SW 1271 (cell line): ENCODE data around the gene THEM4.

Experiments
- DNase-seq, 2 experiments: peaks; one replicate each; lab custom pipeline; 2025; lab: John Stamatoyannopoulos, UW

The THEM4 gene

DNA sequence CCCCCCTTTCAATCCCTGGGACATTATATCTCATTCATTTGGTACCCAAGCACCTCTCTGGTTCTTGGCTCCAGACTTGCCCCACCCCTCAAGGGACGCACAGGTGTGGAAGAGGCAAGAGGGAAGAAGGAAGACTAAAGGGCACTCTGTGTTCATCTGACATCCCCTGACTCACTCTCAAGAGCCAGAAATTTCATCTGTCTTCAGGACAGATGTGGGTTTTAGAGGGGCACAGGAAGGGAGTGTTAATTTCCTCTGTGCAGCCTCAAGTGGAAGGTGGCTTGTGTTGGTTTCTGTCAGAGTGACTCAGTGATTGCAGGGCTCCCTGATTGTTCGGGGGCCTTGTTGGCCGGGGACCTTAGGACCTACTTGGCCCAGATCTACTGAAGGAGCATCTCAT lies 72.1 kb downstream of the THEM4 start:
- DNase-seq: no peak

GRCh38 chr1:151835596-151835995 lies 73.7 kb downstream of the THEM4 start:
- no peak for DNase-seq

GRCh38 chr1:151834239-151834638 lies 75.1 kb downstream of the THEM4 start:
- DNase-seq: no peak

DNA sequence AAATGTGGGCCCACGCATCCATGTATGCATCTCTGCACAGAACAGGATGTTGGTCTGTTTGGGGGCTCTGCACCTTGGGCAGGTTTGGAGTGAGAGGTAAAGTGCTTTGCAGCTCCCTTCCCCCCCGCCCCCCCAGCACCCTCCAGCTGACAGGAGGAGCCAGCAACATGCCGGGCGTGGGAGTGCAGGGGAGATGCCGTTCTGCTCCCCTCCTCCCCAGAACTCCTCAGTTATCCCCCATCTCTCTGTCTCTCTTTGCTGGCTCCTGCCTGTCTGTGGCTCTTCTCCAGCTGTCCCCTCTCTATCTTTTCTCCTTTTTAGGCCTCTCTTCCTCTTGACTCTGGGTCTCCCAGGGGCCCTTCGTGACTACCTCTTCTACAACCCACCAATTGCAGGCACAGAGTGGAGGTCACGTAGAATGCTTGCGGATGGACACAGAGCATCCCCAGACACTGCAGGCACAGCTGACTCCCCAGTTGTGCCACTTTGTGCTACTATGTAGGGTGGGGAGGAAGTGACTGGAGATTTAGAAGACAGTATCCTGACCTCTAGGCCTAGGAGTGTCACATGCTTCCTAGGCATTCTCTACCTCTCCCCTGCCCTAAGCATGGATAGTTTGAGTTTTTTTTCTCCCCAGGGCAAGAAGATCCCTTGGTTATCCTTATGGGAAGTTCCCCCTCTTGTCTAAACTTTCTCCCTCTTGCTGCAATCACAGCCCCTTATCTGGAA lies 76.0 kb downstream of the THEM4 start:
- no peak for DNase-seq

DNA sequence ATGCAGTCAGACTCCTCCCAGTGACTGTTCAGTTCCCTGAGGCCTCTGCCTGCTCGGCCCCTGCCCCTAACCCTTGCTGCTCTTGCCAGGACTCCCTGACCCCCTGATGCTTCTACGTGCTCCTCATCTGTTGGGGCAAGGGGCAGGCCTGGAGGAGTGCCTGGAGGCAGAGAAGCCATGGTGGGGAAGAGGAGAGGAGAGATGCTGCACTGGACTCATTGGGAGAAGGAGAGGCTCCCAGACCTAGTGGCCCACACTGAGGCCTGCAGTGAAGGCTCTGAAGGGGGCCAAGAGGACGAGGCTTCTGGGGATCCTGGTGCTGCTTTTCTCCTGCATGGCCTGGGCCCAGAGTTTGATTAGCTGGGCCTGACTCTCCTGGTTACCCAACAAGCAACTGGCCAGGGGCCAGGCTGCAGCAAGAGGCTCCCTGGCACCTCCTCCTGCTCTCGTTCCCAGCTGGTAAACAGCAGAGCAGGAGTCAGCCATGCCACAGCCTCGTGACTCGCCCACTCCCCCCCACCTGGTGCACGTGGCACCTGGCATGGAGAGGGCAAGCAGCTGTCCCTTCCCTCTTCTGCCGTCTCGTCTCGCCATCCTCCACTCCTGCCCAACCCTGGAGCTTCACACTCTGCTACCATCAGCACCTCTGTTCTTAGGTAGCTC lies 76.9 kb downstream of the THEM4 start:
- no peak for DNase-seq

GRCh38 chr1:151831605-151832004 lies 77.7 kb downstream of the THEM4 start, which contains the start of gene RORC:
Gene RORC (minus strand): TSS chr1:151831802. CDS start chr1:151831764, 38 bp downstream.
- no peak for DNase-seq

DNA sequence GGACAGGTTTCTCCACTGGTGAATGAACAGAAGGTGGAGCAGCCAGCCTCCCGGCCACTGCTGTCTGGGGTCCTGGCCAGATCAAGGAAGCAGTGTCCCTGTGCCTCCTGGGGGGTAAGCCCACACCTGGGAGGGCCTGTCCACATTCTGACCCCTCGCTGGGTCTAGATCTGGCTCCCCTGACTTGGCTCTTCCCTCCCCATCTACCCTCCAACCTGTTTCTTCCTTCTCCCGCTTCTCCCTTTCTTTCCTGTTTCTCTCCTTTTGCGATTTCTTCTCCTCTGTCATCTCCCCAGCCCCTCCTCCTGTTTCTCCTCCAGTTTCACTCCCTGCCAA lies 78.1 kb downstream of the THEM4 start:
- no peak for DNase-seq

DNA sequence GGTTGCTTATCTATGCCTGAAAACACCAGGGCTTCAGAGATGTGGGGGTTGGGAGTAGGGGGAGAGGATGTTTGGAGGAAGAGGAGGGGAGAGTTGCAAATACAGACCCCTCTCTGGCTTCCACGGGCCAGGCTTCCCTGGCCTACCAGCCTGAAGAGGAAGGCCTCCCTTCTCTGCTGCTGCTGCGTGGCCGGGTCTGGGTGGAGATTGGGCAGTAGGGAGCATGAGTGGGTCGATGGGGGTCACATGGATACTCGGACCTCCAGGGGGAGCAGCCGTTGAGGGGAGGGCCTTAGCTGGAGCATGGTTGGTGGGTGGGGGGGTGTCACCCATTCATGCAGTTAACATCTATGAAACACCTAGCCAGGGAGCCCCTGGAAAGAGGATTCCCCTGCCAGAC lies 79.3 kb downstream of the THEM4 start:
- no peak for DNase-seq

DNA sequence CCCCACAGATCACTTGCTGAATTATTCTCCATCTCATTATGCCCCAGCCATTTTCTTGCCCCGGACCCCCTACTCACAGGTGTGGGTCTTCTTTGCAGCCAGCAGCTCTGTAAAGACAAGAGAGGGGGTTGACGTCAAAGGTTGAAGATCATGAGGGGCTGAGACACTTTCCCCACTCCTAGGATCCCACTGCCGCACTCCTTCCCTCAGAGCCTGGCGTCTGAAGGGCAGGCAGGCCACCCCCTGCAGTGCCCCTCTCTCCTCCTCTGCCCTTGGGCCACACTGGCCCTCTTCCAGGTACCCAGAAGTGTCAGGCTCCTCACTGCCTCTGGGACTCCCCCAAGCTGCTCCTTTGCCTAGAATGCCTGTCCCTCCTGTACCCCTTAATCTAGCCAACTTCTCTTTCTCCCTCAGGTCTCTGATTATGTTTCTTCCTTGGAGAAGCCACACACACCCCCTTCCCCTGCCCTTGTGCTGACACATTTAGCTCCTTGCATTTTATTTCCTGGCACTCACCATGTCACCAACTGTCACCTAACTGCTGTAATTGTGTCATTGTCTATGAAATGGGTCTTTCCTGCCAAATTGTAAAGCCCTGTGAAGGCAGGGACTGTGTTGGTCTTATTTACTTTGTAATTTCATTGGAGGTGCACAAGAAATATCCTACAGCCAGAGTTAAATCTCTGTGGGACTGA lies 79.8 kb downstream of the THEM4 start:
- no peak for DNase-seq

- DNase-seq: no peak
Observed at GRCh38 chr1:151828921-151829320, 80.4 kb downstream of the THEM4 start.

- DNase-seq: no peak
Observed at GRCh38 chr1:151827853-151828252, 81.5 kb downstream of the THEM4 start.

DNA sequence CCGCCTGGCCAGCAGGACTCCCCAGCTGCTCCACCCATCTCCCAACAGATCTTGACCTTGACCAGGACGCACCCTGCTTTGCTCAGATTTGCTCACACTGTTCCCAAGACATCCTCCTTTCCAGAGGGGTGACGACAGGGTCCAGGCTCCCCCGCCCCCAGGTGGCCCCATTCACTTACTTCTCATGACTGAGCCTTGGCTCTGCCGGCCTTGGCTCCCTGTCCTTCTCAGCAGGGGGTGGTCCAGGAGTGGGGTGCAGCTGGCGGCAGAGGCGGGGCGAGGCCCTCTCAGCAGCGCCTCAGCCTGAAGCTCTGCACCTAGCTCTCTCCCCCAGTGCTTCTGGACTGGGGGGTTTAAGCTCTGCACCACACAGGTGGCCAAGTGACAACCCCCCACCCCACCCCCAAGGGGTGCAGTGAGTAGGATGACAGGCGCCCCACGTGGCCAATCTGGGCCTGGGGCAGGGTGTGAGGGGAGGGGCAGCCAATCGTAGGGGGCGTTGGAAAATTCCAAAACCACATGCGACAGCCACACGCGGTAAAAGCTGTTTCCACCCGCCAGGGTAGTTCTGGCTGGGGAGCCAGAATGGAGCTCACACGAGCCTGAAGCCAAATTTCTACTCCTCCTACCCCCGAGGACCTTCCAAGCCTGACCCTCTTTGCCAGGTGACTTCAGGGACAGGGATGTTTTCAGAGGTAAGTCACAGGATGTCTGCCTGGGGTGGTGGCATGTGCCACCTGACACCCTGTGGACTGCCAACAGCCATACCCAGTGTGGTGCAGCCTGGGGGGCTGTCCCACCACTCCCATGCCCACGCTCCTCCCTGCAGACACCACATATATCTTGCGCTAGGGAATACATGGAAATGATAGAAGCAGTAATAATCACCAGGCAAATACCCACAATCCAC lies 83.3 kb downstream of the THEM4 start:
- no peak for DNase-seq

DNA sequence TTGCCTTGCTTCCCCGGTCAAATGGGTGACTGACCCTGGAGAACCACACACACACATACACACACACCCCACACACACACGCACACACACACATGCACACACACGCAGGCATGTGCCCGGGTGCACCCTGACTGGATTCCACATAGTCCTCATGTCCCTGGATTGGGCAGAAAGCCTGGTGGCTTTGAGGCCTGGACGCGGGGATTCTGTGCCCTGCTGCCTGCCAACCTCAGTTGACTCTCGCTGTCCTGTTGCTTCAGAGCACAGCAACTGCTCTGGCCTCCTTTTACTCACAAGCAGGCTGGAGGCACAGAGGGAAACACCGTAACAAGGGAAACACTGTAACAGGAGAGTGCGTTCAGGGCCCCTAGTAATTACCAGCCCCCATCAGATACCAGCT lies 84.1 kb downstream of the THEM4 start:
- no peak for DNase-seq
